Mesenchymal stem cell (in vitro differentiated cells and primary cell): Measurements from ENCODE around the gene FHIT.

ENCODE experiments used
- DNase-seq: peaks from one replicate; pipeline ENCODE4 v3.0.0-alpha.2; 2013
- H2AFZ ChIP-seq: one replicate; pipeline ENCODE4 v1.6.1; 2013; ENCODE audit warnings: low read depth, mild to moderate bottlenecking, control low read depth, inconsistent platforms, low read length, moderate library complexity
- H2AK5ac ChIP-seq: 2 replicates; pipeline ENCODE4 v1.6.1; 2013; ENCODE audit warnings: low read length, moderate library complexity, mild to moderate bottlenecking, inconsistent platforms; ENCODE audit not compliant: severe bottlenecking
- H2BK120ac ChIP-seq: one replicate; pipeline ENCODE4 v1.6.1; 2013; ENCODE audit warnings: low read depth, mild to moderate bottlenecking, inconsistent platforms, low read length, moderate library complexity
- H2BK12ac ChIP-seq, 2 experiments: one replicate each; pipeline ENCODE4 v1.6.1; 2013; ENCODE audit warnings: inconsistent platforms in 2 of 2, low read length in 2 of 2, mild to moderate bottlenecking in 2 of 2, moderate library complexity in 2 of 2, control low read depth in 1 of 2
- H2BK15ac ChIP-seq: one replicate; pipeline ENCODE4 v1.6.1; 2013; ENCODE audit warnings: mild to moderate bottlenecking, low read depth, inconsistent platforms; ENCODE audit not compliant: poor library complexity, severe bottlenecking
- H2BK5ac ChIP-seq: 2 replicates; pipeline ENCODE4 v1.6.1; 2013; ENCODE audit warnings: low read depth, mild to moderate bottlenecking, low read length, control low read depth, inconsistent platforms; ENCODE audit not compliant: poor library complexity, severe bottlenecking
- H3K14ac ChIP-seq, 2 experiments: one replicate each; pipeline ENCODE4 v1.6.1; 2013; ENCODE audit warnings: inconsistent platforms in 2 of 2, low read length in 2 of 2, control low read depth in 1 of 2, mild to moderate bottlenecking in 1 of 2, moderate library complexity in 1 of 2
- H3K18ac ChIP-seq, 2 experiments: one replicate each; pipeline ENCODE4 v1.6.1; 2013; ENCODE audit warnings: inconsistent platforms in 2 of 2, low read length in 2 of 2, control low read depth in 1 of 2, low read depth in 1 of 2, mild to moderate bottlenecking in 1 of 2
- H3K23ac ChIP-seq, 2 experiments: one replicate each; pipeline ENCODE4 v1.6.1; 2013; ENCODE audit warnings: inconsistent platforms in 2 of 2, low read length in 2 of 2, mild to moderate bottlenecking in 2 of 2, moderate library complexity in 2 of 2, control low read depth in 1 of 2
- H3K27ac ChIP-seq: 2 replicates; pipeline ENCODE4 v1.5.1; 2013; ENCODE audit warnings: mild to moderate bottlenecking, moderate library complexity, low read length, control low read depth, inconsistent platforms; ENCODE audit not compliant: poor library complexity, severe bottlenecking
- H3K27me3 ChIP-seq, 2 experiments: 2 replicates each; pipeline versions ENCODE4 v1.6.1 to v1.7.0; 2013; ENCODE audit warnings: low read length in 2 of 2, mild to moderate bottlenecking in 2 of 2, moderate library complexity in 2 of 2, control low read depth in 1 of 2, inconsistent platforms in 1 of 2; ENCODE audit not compliant: control insufficient read depth in 1 of 2, insufficient read depth in 1 of 2
- H3K36me3 ChIP-seq, 2 experiments: 2 replicates each; pipeline versions ENCODE4 v1.6.1 to v1.7.0; 2013; ENCODE audit warnings: low read length in 2 of 2, control low read depth in 1 of 2, inconsistent platforms in 1 of 2, low read depth in 1 of 2, mild to moderate bottlenecking in 1 of 2; ENCODE audit not compliant: insufficient read depth in 2 of 2, control insufficient read depth in 1 of 2
- H3K4ac ChIP-seq, 2 experiments: one replicate each; pipeline ENCODE4 v1.6.1; 2013; ENCODE audit warnings: inconsistent platforms in 2 of 2, low read length in 2 of 2, mild to moderate bottlenecking in 2 of 2, moderate library complexity in 2 of 2, control low read depth in 1 of 2, low read depth in 1 of 2
- H3K4me1 ChIP-seq: 2 replicates; pipeline ENCODE4 v1.6.1; 2013; ENCODE audit warnings: low read depth, low read length, control low read depth; ENCODE audit not compliant: control insufficient read depth, insufficient read depth
- H3K4me2 ChIP-seq: 2 replicates; pipeline ENCODE4 v1.6.1; 2013; ENCODE audit warnings: low read length, mild to moderate bottlenecking, inconsistent platforms; ENCODE audit not compliant: poor library complexity, severe bottlenecking
- H3K4me3 ChIP-seq, 2 experiments: 2 replicates each; pipeline versions ENCODE4 v1.5.1 to v1.7.0; 2013; ENCODE audit warnings: low read length in 2 of 2, mild to moderate bottlenecking in 2 of 2, control low read depth in 1 of 2, low read depth in 1 of 2; ENCODE audit not compliant: insufficient read depth in 1 of 2
- H3K79me1 ChIP-seq: replicated peaks from 2 replicates; pipeline ENCODE4 v1.6.1; 2013; ENCODE audit warnings: mild to moderate bottlenecking, control low read depth, low read length, inconsistent platforms; ENCODE audit not compliant: poor library complexity, severe bottlenecking
- H3K9ac ChIP-seq: 2 replicates; pipeline ENCODE4 v1.7.0; 2013; ENCODE audit warnings: mild to moderate bottlenecking, low read length, moderate library complexity
- H3K9me3 ChIP-seq: 2 replicates; pipeline ENCODE4 v1.7.0; 2013; ENCODE audit warnings: mild to moderate bottlenecking, low read length; ENCODE audit not compliant: control insufficient read depth
- H4K8ac ChIP-seq: one replicate; pipeline ENCODE4 v1.6.1; 2013; ENCODE audit warnings: inconsistent platforms, mild to moderate bottlenecking, low read length, moderate library complexity
- H4K91ac ChIP-seq: one replicate; pipeline ENCODE4 v1.6.1; 2013; ENCODE audit warnings: mild to moderate bottlenecking, low read length, inconsistent platforms
- WGBS: methylation state at CpG from one replicate; pipeline ENCODE4 v1.1.7; 2013; ENCODE audit warnings: mixed read lengths; 5-methylcytosine and 5-hydroxymethylcytosine counted together

FHIT gene

DNA sequence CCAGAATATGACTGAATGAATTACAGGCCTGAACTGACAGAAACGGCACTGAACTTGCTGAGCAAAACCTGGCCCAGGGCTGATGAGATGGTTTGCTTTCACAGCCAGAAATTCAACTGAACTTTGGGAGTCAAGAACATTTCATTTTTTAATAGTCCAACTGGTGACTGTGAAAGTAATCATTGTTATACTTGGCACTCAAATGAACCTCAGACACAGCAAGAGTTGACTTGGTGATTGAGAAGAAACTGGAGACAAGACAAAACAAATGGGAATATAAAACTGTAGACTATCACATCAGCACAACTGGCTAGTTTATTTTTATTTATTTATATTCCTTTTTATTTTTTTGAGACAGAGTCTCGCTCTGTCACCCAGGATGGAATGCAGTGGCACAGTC is 1342.6 kb downstream of the FHIT start:
- H2AFZ ChIP-seq: no peak overlapping the region
- no peak overlapping the region for H2BK5ac ChIP-seq
- no peak overlapping the region for H3K27ac ChIP-seq
- H3K4ac ChIP-seq: no peak overlapping the region
- 91% methylated on average over 2 of the region's 2 CpGs for whole genome bisulfite sequencing
- no peak overlapping the region for H2AK5ac ChIP-seq
- H3K27me3 ChIP-seq: no peaks in the 10 kb centered on the region
- no peak overlapping the region for H3K9ac ChIP-seq
- H3K9me3 ChIP-seq: no peaks in the 10 kb centered on the region
- H2BK12ac ChIP-seq: no peak overlapping the region
- no peak overlapping the region for H2BK120ac ChIP-seq
- H3K4me1 ChIP-seq: no peaks in the 10 kb centered on the region
- no peak overlapping the region for H3K23ac ChIP-seq
- DNase-seq: no peak
- H3K36me3 ChIP-seq: no peaks in the 10 kb centered on the region
- no peak overlapping the region for H3K14ac ChIP-seq
- no peak overlapping the region for H4K8ac ChIP-seq
- H4K91ac ChIP-seq: no peak overlapping the region
- no peak overlapping the region for H3K4me2 ChIP-seq
- no peak overlapping the region for H3K18ac ChIP-seq
- H3K4me3 ChIP-seq: no peak overlapping the region
- H2BK15ac ChIP-seq: no peak overlapping the region
- no peaks in the 10 kb centered on the region for H3K79me1 ChIP-seq

GRCh38 chr3:59908280-59908679 is 1343.0 kb downstream of the FHIT start:
- Histone ChIP-seq H3K27ac (no peak overlapping the region), H3K4me3 (no peak overlapping the region), H2BK120ac (no peak overlapping the region), H3K4ac (no peak overlapping the region), H2BK5ac (no peak overlapping the region), H4K91ac (no peak overlapping the region), H3K4me2 (no peak overlapping the region), H2BK12ac (no peak overlapping the region), H3K9me3 (no peaks in the 10 kb centered on the region), H3K18ac (no peak overlapping the region), H3K36me3 (no peaks in the 10 kb centered on the region), H3K27me3 (no peaks in the 10 kb centered on the region), H3K14ac (no peak overlapping the region), H3K23ac (no peak overlapping the region), H2AK5ac (no peak overlapping the region), H4K8ac (no peak overlapping the region), H2BK15ac (no peak overlapping the region), H3K9ac (no peak overlapping the region), H3K4me1 (no peaks in the 10 kb centered on the region), H2AFZ (no peak overlapping the region), H3K79me1 (no peaks in the 10 kb centered on the region)
- 83% methylated on average over 2 of the region's 2 CpGs for WGBS
- no peak for DNase-seq

GRCh38 chr3:59904296-59904695 is 1347.0 kb downstream of the FHIT start:
- H3K4me2 ChIP-seq: no peak overlapping the region
- no peak overlapping the region for H3K4ac ChIP-seq
- H3K79me1 ChIP-seq: no peaks in the 10 kb centered on the region
- no peak overlapping the region for H2AFZ ChIP-seq
- 69% methylated on average over 2 of the region's 3 CpGs for WGBS
- no peak overlapping the region for H4K8ac ChIP-seq
- no peaks in the 10 kb centered on the region for H3K9me3 ChIP-seq
- H2BK120ac ChIP-seq: no peak overlapping the region
- no peak overlapping the region for H3K27ac ChIP-seq
- H3K4me1 ChIP-seq: no peaks in the 10 kb centered on the region
- H3K36me3 ChIP-seq: no peaks in the 10 kb centered on the region
- no peak overlapping the region for H4K91ac ChIP-seq
- no peak overlapping the region for H3K14ac ChIP-seq
- H2AK5ac ChIP-seq: no peak overlapping the region
- H3K9ac ChIP-seq: no peak overlapping the region
- H2BK5ac ChIP-seq: no peak overlapping the region
- no peak overlapping the region for H3K18ac ChIP-seq
- H3K23ac ChIP-seq: no peak overlapping the region
- H2BK15ac ChIP-seq: no peak overlapping the region
- H2BK12ac ChIP-seq: no peak overlapping the region
- H3K4me3 ChIP-seq: no peak overlapping the region
- no peaks in the 10 kb centered on the region for H3K27me3 ChIP-seq
- no peak for DNase-seq

GRCh38 chr3:59899061-59899460 is 1352.2 kb downstream of the FHIT start:
- no peak overlapping the region for H2BK12ac ChIP-seq
- 91% methylated on average over 1 of the region's 1 CpG for WGBS

More at GRCh38 chr3:59899061-59899460, 1352.2 kb downstream of the FHIT start:
- H3K27ac ChIP-seq: no peak overlapping the region
- H2BK5ac ChIP-seq: no peak overlapping the region
- no peak for DNase-seq
- no peak overlapping the region for H3K18ac ChIP-seq
- no peaks in the 10 kb centered on the region for H3K27me3 ChIP-seq
- H3K4me2 ChIP-seq: no peak overlapping the region
- H3K4ac ChIP-seq: no peak overlapping the region
- H3K9me3 ChIP-seq: no peaks in the 10 kb centered on the region
- H3K4me1 ChIP-seq: no peaks in the 10 kb centered on the region
- no peak overlapping the region for H3K23ac ChIP-seq
- H3K79me1 ChIP-seq: no peaks in the 10 kb centered on the region
- no peak overlapping the region for H2BK120ac ChIP-seq
- no peak overlapping the region for H3K4me3 ChIP-seq
- no peak overlapping the region for H2BK15ac ChIP-seq
- no peaks in the 10 kb centered on the region for H3K36me3 ChIP-seq
- no peak overlapping the region for H3K14ac ChIP-seq
- no peak overlapping the region for H2AFZ ChIP-seq
- H2AK5ac ChIP-seq: no peak overlapping the region
- no peak overlapping the region for H3K9ac ChIP-seq
- H4K91ac ChIP-seq: no peak overlapping the region
- no peak overlapping the region for H4K8ac ChIP-seq
